Activated T-cell treated with anti-CD3 and anti-CD28 coated beads, Interleukin-2, amount 50 U/mL, for 24 hours (primary cell): ENCODE results near the gene SERPINB8.

Source experiments
- DNase-seq: peaks from one replicate; pipeline ENCODE4 v3.0.0-alpha.2; 2020
- H3K27ac Mint-ChIP-seq: 2 replicates; pipeline ENCODE4 v1.8.0; 2020; ENCODE audit warnings: mild to moderate bottlenecking, mixed read lengths
- H3K27me3 Mint-ChIP-seq: 2 replicates; pipeline ENCODE4 v1.8.0; 2020; ENCODE audit warnings: mixed read lengths
- H3K36me3 Mint-ChIP-seq: 2 replicates; pipeline ENCODE4 v1.8.0; 2020; ENCODE audit warnings: low read depth, mixed read lengths
- H3K4me1 Mint-ChIP-seq: 2 replicates; pipeline ENCODE4 v1.8.0; 2020; ENCODE audit warnings: low read depth, mixed read lengths
- H3K4me3 Mint-ChIP-seq: 2 replicates; pipeline ENCODE4 v1.8.0; 2020; ENCODE audit warnings: mild to moderate bottlenecking, moderate library complexity, mixed read lengths
- H3K9me3 Mint-ChIP-seq: 2 replicates; pipeline ENCODE4 v1.8.0; 2020; ENCODE audit warnings: mixed read lengths

SERPINB8 gene

DNA sequence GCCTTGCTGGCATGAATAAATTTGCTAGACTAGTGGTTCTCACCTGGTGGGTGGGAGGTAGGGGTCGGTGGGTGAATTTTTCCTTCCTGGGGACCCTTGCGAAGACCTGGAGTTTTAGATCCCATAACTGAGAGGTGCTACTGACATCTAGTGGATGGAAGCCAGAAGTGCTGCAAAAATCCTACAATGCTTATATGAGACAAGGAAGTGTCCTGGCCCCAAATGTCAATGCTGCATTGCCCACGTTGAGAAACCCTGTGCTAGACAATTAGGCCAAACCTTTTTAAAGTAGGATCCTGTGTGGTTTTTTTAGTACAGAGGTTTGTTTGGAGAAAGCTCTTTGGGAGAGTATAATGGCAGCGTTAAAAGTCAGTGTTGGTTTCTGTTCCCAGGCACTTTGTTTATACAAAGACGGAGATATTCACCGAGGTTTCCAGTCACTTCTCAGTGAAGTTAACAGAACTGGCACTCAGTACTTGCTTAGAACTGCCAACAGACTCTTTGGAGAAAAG is 9.6 kb downstream of the SERPINB8 start:
- peak; percentile 34 for DNase-seq
- Mint-ChIP-seq H3K36me3 (peaks cover 49% of the 10 kb centered on the region), H3K4me1 (peaks cover 21% of the 10 kb centered on the region), H3K27ac (no peak overlapping the region), H3K27me3 (no peaks in the 10 kb centered on the region), H3K4me3 (no peak overlapping the region), H3K9me3 (no peaks in the 10 kb centered on the region)

DNA sequence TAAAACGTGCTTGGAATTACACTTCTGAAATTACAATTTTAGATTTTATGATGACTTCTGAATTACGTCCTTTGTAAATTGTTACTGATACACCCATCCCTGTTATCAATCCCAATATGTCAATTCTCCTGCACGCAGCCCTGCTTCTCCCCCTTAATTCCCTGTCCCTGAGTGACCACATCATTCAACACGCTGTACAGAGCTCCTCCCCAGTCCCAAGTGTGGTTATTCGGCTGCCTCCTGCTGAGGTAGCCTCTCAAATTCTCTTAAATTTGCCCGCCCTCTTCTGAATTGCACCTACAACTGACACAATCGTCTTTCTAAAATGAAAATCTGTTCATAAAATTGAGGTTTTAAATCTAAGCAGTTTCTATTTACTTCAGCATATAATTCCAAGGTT is 10.1 kb downstream of the SERPINB8 start:
- no peak for DNase-seq
- Mint-ChIP-seq H3K4me1 (peaks cover 15% of the 10 kb centered on the region), H3K27me3 (no peaks in the 10 kb centered on the region), H3K36me3 (peaks cover 54% of the 10 kb centered on the region), H3K4me3 (no peak overlapping the region), H3K9me3 (no peaks in the 10 kb centered on the region), H3K27ac (no peak overlapping the region)

DNA sequence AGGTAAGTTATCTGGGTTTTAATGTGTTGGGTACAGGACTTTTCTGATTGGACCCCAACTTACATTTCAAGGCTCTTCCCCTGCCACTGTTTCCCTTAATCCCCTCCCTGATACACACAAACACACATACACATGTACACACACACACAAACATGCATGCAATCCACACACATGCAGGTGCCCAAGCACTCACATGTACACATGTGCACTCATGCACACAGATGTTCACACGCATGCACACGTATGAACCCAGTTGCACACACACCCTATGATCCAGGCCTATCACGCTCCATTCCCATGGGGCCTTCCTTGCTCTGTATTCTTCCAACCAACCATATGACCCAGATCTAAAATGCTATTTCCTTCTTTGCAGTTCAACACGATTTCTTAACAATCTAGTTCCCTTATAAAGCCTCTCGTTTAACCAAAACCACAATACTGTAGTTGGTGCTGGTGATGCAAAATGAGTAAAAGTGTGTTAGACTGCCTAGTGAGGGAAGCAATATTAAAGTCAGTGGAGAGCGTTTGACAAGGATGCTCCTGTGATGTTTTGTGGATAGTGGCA is 11.1 kb downstream of the SERPINB8 start:
- DNase-seq: no peak
- no peak overlapping the region for H3K27ac Mint-ChIP-seq
- no peaks in the 10 kb centered on the region for H3K9me3 Mint-ChIP-seq
- no peaks in the 10 kb centered on the region for H3K27me3 Mint-ChIP-seq
- H3K4me1 Mint-ChIP-seq: peaks cover 13% of the 10 kb centered on the region
- peaks cover 63% of the 10 kb centered on the region for H3K36me3 Mint-ChIP-seq
- H3K4me3 Mint-ChIP-seq: no peak overlapping the region

DNA sequence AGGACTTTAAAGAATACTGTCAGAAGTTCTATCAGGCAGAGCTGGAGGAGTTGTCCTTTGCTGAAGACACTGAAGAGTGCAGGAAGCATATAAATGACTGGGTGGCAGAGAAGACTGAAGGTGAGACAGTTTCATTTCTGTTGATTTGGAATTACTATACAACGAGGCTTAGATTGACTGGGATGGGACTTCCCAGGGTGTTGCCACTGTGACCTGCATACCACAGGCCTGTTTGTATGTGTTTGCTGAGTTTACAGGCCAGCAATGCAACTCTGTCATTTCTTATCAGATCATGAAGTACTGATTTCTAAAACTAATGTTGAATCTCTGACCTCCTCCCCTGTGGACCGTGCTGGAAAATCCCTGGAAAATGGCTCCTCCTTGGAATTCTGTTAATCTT is 11.8 kb downstream of the SERPINB8 start:
- Mint-ChIP-seq H3K27me3 (no peaks in the 10 kb centered on the region), H3K4me1 (peaks cover 13% of the 10 kb centered on the region), H3K9me3 (no peaks in the 10 kb centered on the region), H3K36me3 (peaks cover 70% of the 10 kb centered on the region), H3K27ac (no peak overlapping the region), H3K4me3 (no peak overlapping the region)
- DNase-seq: no peak

DNA sequence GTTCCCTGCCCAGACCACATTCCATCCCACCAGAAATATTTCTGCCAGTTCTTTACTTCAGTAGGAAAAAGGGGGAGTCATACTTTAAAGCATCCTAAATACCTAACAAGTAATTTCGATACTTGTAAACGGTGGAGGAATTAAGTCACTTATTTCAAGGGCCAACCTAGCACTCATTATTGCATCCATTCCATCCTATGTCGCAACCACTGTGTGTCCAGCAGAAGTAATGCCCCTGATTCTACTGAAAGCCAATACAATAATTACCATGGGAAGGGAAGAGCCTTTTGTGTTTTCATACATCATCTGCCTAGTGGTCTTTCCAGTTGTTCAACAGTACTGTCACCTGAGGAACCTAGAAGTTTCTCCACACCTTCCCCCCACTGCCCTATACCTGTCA is 12.5 kb downstream of the SERPINB8 start:
- Mint-ChIP-seq H3K4me1 (peaks cover 11% of the 10 kb centered on the region), H3K36me3 (peaks cover 77% of the 10 kb centered on the region)

DNA sequence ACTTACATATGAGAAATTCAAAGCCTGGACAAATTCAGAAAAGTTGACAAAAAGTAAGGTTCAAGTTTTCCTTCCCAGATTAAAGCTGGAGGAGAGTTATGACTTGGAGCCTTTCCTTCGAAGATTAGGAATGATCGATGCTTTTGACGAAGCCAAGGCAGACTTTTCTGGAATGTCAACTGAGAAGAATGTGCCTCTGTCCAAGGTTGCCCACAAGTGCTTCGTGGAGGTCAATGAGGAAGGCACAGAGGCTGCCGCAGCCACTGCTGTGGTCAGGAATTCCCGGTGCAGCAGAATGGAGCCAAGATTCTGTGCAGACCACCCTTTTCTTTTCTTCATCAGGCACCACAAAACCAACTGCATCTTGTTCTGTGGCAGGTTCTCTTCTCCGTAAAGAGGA is 17.0 kb downstream of the SERPINB8 start:
- H3K4me1 Mint-ChIP-seq: no peaks in the 10 kb centered on the region
- peaks cover 71% of the 10 kb centered on the region for H3K36me3 Mint-ChIP-seq
- DNase-seq: no peak
- no peaks in the 10 kb centered on the region for H3K9me3 Mint-ChIP-seq
- no peak overlapping the region for H3K4me3 Mint-ChIP-seq
- H3K27me3 Mint-ChIP-seq: no peaks in the 10 kb centered on the region
- H3K27ac Mint-ChIP-seq: no peak overlapping the region

More for the DNA sequence above, 12.5 kb downstream of the SERPINB8 start:
- H3K27ac Mint-ChIP-seq: no peak overlapping the region
- no peaks in the 10 kb centered on the region for H3K9me3 Mint-ChIP-seq
- H3K27me3 Mint-ChIP-seq: no peaks in the 10 kb centered on the region
- no peak for DNase-seq
- H3K4me3 Mint-ChIP-seq: no peak overlapping the region

DNA sequence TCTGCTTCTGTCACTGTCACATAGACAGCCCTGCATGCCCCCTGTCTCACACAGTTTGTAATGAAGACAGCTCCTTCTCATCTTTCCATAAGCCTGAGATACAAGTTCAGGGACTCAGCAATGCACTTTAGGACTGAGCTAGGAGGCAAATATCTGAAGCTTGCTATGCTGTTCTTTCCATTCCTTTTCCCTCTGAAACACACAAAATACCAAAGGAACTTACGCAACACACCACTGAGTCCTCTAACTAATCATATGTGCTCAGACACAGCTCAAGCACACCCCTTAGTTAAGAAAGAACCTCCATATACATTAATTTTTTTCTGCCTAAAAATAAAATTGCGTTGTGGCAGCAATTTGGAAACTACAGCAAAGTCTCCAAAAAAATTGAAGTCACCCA is 17.9 kb downstream of the SERPINB8 start:
- DNase-seq: no peak
- Mint-ChIP-seq H3K27ac (no peak overlapping the region), H3K4me3 (no peak overlapping the region), H3K9me3 (no peaks in the 10 kb centered on the region), H3K27me3 (no peaks in the 10 kb centered on the region), H3K4me1 (peaks cover 4% of the 10 kb centered on the region), H3K36me3 (peaks cover 66% of the 10 kb centered on the region)

DNA sequence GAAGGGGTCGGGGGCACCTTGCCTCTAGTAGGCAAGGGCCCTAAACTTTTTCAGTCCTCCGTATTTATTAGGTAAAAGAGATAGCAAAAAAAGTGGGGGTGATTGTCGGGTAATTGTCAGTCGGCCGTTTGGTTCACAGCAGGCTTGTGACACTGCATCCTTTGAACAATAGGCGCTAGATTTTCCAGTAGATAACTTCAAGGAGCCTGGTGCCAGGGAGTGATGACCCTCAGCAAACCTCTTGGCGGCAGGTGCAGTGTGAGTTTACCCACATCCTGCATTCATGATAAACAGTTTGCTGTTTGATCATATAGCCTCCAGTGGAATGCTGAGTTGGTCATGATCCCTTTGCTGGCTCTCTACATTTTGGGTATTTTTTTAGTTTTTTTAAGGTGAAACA is 22.9 kb downstream of the SERPINB8 start:
- H3K36me3 Mint-ChIP-seq: peaks cover 28% of the 10 kb centered on the region
- no peak overlapping the region for H3K4me3 Mint-ChIP-seq
- no peaks in the 10 kb centered on the region for H3K27me3 Mint-ChIP-seq
- peaks cover 9% of the 10 kb centered on the region for H3K4me1 Mint-ChIP-seq
- no peak overlapping the region for H3K27ac Mint-ChIP-seq
- H3K9me3 Mint-ChIP-seq: peaks cover 13% of the 10 kb centered on the region
- no peak for DNase-seq

DNA sequence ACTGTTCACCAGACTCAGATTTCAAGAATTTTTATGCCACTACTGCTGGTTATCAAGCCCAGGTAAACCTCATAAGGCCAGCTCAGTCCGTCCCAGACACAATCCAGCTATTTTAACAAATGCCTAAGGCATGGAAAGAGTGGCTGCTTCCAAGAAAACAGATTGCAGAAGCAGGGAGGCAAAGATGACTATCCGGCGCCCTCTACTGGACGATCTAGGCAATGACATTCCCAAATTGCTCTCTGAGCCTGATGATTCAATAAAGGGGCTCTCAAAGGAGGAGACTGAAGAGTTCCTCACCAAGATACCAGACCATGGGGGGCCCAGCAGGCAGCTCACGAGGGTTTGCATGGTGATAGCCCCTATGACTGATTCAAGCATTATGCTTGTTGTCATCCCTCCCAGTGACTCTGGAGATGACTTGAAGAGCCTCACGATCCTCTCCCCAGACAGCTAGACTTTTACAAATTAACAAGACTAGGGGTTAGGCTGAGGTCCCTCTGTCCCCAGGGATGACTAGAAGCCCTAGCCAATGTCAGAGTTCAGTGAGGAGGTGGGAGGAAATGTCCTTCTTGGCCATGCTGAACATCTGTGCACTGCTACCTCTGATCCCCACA is 25.0 kb downstream of the SERPINB8 start:
- Mint-ChIP-seq H3K4me3 (no peak overlapping the region), H3K9me3 (peaks cover 16% of the 10 kb centered on the region), H3K4me1 (peaks cover 9% of the 10 kb centered on the region), H3K27me3 (no peaks in the 10 kb centered on the region), H3K27ac (no peak overlapping the region), H3K36me3 (peaks cover 15% of the 10 kb centered on the region)
- peak; percentile 39 for DNase-seq

DNA sequence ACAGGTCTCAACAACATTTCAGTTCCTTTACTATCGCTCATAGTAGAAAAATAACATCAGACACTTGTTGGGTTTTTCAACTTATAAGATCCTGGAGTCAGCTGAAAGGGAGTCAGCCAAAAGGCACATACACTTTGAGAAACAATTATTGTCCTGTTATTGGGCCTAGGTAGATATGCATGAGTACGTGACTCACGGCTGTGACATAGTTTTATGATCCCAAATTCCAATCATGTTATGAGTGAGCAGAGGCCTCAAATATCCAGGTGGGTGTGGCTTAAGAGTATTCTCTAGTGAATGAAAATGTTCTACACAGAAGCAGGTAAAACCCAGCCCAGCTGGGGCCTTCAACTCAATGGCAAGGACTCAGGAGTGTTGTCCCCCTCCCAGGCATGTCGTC is 27.2 kb downstream of the SERPINB8 start:
- Mint-ChIP-seq H3K27me3 (peaks cover 14% of the 10 kb centered on the region), H3K9me3 (peaks cover 16% of the 10 kb centered on the region), H3K4me3 (no peak overlapping the region), H3K27ac (no peak overlapping the region), H3K4me1 (peaks cover 9% of the 10 kb centered on the region), H3K36me3 (peaks cover 13% of the 10 kb centered on the region)
- no peak for DNase-seq

DNA sequence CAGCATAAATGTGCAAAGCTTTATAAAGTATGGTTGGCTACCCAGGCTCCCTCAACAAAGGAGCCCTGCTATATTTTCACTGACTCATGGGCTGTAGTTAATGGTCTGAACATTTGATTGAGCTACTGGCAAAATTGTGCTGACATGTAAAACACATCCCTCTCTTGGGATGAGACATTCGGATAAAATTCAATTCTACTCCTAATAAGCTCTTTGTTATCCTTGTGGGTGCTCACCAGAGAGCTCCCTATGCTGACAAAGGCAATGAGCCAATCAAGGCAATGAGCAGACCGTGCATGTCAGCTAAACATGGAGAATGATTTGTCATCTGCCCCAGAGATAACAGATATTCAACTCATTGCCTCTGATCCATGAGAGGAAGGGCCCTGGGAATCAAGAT is 27.7 kb downstream of the SERPINB8 start:
- Mint-ChIP-seq H3K27ac (no peak overlapping the region), H3K9me3 (peaks cover 16% of the 10 kb centered on the region), H3K4me1 (peaks cover 6% of the 10 kb centered on the region), H3K27me3 (peaks cover 18% of the 10 kb centered on the region), H3K4me3 (no peak overlapping the region), H3K36me3 (peaks cover 10% of the 10 kb centered on the region)
- no peak for DNase-seq

DNA sequence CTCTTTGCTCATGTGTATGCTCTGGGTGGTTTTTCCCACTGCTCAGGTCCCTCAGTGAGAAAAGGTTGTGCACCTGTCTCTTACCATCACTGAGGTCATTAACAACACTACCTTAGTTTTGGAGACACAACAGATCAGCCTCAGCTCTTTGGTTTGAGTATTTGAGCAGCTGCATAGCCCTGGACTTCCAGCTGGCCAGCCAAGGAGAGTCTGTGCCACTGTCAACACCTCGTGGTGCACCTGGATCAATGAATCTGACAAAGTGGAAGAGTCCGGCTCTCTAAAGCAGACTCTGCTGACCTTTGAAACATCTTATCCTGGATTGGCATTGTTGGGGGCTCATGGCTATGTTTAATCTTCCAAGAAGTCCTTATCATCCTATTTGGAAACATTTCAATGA is 30.0 kb downstream of the SERPINB8 start:
- Mint-ChIP-seq H3K36me3 (peaks cover 8% of the 10 kb centered on the region), H3K27ac (no peak overlapping the region), H3K27me3 (peaks cover 23% of the 10 kb centered on the region), H3K4me3 (no peak overlapping the region), H3K4me1 (no peaks in the 10 kb centered on the region), H3K9me3 (peaks cover 16% of the 10 kb centered on the region)
- no peak for DNase-seq

DNA sequence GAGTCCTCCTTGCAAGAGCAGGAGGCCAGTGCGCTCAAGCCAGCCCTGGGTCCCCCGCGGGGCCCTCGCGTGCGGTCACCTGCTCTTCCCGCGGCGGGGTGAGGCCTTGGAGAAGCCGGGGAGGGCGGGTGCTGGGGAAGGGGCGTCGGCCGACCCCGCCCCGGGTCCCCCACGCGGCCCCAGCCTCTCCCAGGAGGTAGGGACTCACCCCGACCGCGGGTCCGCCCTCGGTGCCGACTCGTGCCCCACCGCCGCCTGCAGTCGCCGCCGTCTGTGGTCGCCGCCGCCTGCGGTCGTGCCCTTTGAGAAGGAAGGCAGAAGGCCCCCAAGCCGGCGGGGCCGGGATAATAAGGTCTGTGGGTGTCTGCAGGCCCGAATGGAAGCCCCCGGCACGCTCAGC is 32.7 kb downstream of the SERPINB8 start:
- peaks cover 5% of the 10 kb centered on the region for H3K9me3 Mint-ChIP-seq
- H3K36me3 Mint-ChIP-seq: no peaks in the 10 kb centered on the region
- peaks cover 23% of the 10 kb centered on the region for H3K27me3 Mint-ChIP-seq
- no peak overlapping the region for H3K27ac Mint-ChIP-seq
- H3K4me3 Mint-ChIP-seq: no peak overlapping the region
- DNase-seq: no peak
- no peaks in the 10 kb centered on the region for H3K4me1 Mint-ChIP-seq

DNA sequence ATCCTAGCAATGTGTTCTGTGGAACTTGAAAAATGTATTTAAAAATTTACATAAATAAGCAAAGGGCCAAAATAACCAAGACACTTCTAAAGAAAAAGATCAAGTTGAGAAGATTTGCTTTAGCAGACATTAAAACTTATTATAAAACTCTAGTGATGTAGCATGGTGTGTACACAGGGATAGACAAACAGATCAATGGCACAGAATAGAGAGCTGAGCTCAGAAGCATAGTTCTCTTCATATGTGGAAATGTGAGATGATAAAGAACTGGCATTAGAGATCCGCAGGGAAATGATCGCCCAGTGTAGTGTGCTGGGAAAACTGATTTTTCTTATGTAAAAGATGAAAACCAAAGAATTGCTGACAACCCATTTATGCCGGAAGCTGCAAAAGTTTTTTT is 39.4 kb downstream of the SERPINB8 start:
- H3K4me3 Mint-ChIP-seq: no peak overlapping the region
- DNase-seq: no peak
- no peak overlapping the region for H3K27ac Mint-ChIP-seq
- H3K27me3 Mint-ChIP-seq: no peaks in the 10 kb centered on the region
- H3K36me3 Mint-ChIP-seq: no peaks in the 10 kb centered on the region
- H3K4me1 Mint-ChIP-seq: no peaks in the 10 kb centered on the region
- H3K9me3 Mint-ChIP-seq: no peaks in the 10 kb centered on the region

DNA sequence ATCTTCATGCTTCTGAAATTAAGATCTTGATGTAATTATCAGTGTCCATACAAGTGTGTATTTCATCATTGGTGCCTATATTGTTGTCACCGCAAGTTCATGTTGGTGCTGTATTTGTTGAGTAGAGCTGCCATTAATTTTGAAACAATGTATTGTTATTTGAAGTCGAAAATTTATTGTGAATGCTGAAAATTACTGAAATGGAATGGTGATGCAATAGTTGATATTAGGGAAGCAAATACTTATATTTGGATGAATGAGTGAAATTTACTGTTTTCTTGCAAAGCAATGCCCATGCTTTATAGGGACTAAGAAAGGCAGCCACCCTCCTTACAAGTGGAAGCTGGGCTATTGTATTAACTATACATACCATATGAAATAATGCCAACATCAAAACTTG is 41.6 kb downstream of the SERPINB8 start:
- H3K36me3 Mint-ChIP-seq: no peaks in the 10 kb centered on the region
- peaks cover 2% of the 10 kb centered on the region for H3K27me3 Mint-ChIP-seq
- no peak overlapping the region for H3K4me3 Mint-ChIP-seq
- no peak for DNase-seq
- H3K4me1 Mint-ChIP-seq: peaks cover 6% of the 10 kb centered on the region
- H3K27ac Mint-ChIP-seq: no peak overlapping the region
- no peaks in the 10 kb centered on the region for H3K9me3 Mint-ChIP-seq
